ENCODE results near the gene PDCD2L.
A peak's percentile ranks its signal among the peaks of the same experiment; 100 is the strongest.

PDCD2L gene

GRCh38 chr19:34360354-34360909 is 43.8 kb upstream of the PDCD2L start:
- TF ChIP-seq CTCF (conservative IDR thresholded peaks at IDR 0.05; ENCODE audit: low read depth, low read length): no peak
- no peak overlapping the region for H3K4me3 ChIP-seq (ENCODE audit: low read length)
- DNase-seq (ENCODE audit: low read depth): no peak

- DNase-seq (ENCODE audit: low read depth): no peak
Measured at GRCh38 chr19:34362679-34363069, 41.5 kb upstream of the PDCD2L start.

GRCh38 chr19:34363094-34363493 is 41.1 kb upstream of the PDCD2L start:
- no peak for DNase-seq (ENCODE audit: low read depth)
- no peak overlapping the region for H3K4me3 ChIP-seq (ENCODE audit: low read length)
- no peak for TF ChIP-seq CTCF (conservative IDR thresholded peaks at IDR 0.05; ENCODE audit: low read depth, low read length)

More at GRCh38 chr19:34362679-34363069, 41.5 kb upstream of the PDCD2L start:
- H3K4me3 ChIP-seq (ENCODE audit: low read length): no peak overlapping the region
- TF ChIP-seq CTCF (conservative IDR thresholded peaks at IDR 0.05; ENCODE audit: low read depth, low read length): no peak

GRCh38 chr19:34363930-34364329 is 40.3 kb upstream of the PDCD2L start:
- no peak overlapping the region for H3K4me3 ChIP-seq (ENCODE audit: low read length)
- no peak for DNase-seq (ENCODE audit: low read depth)
- TF ChIP-seq CTCF (conservative IDR thresholded peaks at IDR 0.05; ENCODE audit: low read depth, low read length): no peak

- no peak for TF ChIP-seq CTCF (conservative IDR thresholded peaks at IDR 0.05; ENCODE audit: low read depth, low read length)
- no peak for DNase-seq (ENCODE audit: low read depth)
- H3K4me3 ChIP-seq (ENCODE audit: low read length): peak overlapping the region; percentile 63
Measured at GRCh38 chr19:34364462-34364829, 39.8 kb upstream of the PDCD2L start.

GRCh38 chr19:34364830-34365462 is 39.3 kb upstream of the PDCD2L start, which contains the start of gene GPI:
Gene GPI (plus strand): TSS chr19:34365196. CDS start chr19:34365267, 71 bp downstream.
- peak within 1 kb of the TSS; percentile 63 for H3K4me3 ChIP-seq (ENCODE audit: low read length)
- no peak for DNase-seq (ENCODE audit: low read depth)
- TF ChIP-seq CTCF (conservative IDR thresholded peaks at IDR 0.05; ENCODE audit: low read depth, low read length): no peak

Data from retinal pigment epithelial cell (primary cell).